GM10266 (cell line): ENCODE data around the gene IQCE.

Experiments used
- DNase-seq: peaks from one replicate; pipeline ENCODE4 v3.0.0; 2012; ENCODE audit errors: extremely low spot score
- CTCF ChIP-seq: IDR thresholded peaks from 2 replicates; pipeline ENCODE4 v1.5.1; 2012; ENCODE audit warnings: mild to moderate bottlenecking, low read depth; ENCODE audit not compliant: control insufficient read depth, insufficient read depth; ENCODE audit errors: missing control alignments

Gene IQCE

GRCh38 chr7:2663121-2663886, 104.5 kb downstream of the IQCE start:
- TF ChIP-seq CTCF: no peak

GRCh38 chr7:2663960-2664359, 105.2 kb downstream of the IQCE start:
- TF ChIP-seq CTCF: no peak
- no peak for DNase-seq

More at GRCh38 chr7:2663121-2663886, 104.5 kb downstream of the IQCE start:
- no peak for DNase-seq
